ENCODE data around the gene NR1H4. TPM values are rescaled to one million over a fixed set of nuclear protein-coding genes. Genes with fewer than 3 reads are reported as not detected.
A peak's percentile ranks its signal among the peaks of the same experiment; 100 is the strongest.

The NR1H4 gene
- total RNA-seq, 1 experiment from 2014 or later = not detected

DNA sequence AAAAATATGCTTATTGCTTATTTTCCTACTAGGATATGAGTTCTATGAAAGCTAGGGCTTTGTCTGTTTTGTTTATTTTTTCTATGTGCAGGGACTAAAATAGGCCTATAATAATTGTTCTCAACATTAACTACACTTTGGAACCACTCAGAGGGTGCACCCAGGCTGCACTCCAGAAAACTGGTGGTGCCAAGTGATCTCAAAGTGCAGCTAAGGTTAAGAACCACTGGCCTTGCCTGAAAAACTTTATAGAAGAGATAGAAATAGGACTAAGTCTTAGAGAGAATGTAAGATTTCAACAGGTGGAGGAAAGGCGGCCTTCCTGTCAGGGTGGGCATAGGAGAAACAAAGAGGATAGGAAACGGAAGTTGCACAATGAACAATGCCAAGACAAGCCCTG, 37.7 kb upstream of the NR1H4 start:
- peaks cover 5% of the 10 kb centered on the region for H3K4me1 Mint-ChIP-seq
- ChIA-PET CTCF (interaction anchor here (0.6 to 3.2 kb wide), 3 partner anchors 31 to 447 kb away, joined by 3 to 18 read pairs (median 5); no protein-coding TSS in a partner anchor), POLR2A (no interaction called here)
- no peak overlapping the region for H3K27ac Mint-ChIP-seq
- ATAC-seq (no peak), DNase-seq (ENCODE audit: low spot score) (no peak)
- peaks cover 5% of the 10 kb centered on the region; the same call in 1 of the 2 replicates for H3K9me3 Mint-ChIP-seq
- H3K27me3 Mint-ChIP-seq (ENCODE audit: low read depth) = no peaks in the 10 kb centered on the region; the same call in 1 of the 2 replicates
- H3K4me3 Mint-ChIP-seq = no peak overlapping the region
- TF ChIP-seq RORB (CRISPR knock-in tag; IDR thresholded peaks at IDR 0.05) = no peak
- TF ChIP-seq KAT7 (CRISPR knock-in tag; IDR thresholded peaks at IDR 0.05; ENCODE audit: borderline replicate concordance) = no peak
- TF ChIP-seq, protein P1, sequence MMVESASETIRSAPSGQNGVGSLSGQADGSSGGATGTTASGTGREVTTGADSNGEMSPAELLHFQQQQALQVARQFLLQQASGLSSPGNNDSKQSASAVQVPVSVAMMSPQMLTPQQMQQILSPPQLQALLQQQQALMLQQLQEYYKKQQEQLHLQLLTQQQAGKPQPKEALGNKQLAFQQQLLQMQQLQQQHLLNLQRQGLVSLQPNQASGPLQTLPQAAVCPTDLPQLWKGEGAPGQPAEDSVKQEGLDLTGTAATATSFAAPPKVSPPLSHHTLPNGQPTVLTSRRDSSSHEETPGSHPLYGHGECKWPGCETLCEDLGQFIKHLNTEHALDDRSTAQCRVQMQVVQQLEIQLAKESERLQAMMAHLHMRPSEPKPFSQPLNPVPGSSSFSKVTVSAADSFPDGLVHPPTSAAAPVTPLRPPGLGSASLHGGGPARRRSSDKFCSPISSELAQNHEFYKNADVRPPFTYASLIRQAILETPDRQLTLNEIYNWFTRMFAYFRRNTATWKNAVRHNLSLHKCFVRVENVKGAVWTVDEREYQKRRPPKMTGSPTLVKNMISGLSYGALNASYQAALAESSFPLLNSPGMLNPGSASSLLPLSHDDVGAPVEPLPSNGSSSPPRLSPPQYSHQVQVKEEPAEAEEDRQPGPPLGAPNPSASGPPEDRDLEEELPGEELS (CRISPR knock-in tag; IDR thresholded peaks at IDR 0.05) = no peak
- TF ChIP-seq FOXP1 (CRISPR knock-in tag; IDR thresholded peaks at IDR 0.05; ENCODE audit: borderline replicate concordance) = no peak
- no peaks in the 10 kb centered on the region for H3K36me3 Mint-ChIP-seq

DNA sequence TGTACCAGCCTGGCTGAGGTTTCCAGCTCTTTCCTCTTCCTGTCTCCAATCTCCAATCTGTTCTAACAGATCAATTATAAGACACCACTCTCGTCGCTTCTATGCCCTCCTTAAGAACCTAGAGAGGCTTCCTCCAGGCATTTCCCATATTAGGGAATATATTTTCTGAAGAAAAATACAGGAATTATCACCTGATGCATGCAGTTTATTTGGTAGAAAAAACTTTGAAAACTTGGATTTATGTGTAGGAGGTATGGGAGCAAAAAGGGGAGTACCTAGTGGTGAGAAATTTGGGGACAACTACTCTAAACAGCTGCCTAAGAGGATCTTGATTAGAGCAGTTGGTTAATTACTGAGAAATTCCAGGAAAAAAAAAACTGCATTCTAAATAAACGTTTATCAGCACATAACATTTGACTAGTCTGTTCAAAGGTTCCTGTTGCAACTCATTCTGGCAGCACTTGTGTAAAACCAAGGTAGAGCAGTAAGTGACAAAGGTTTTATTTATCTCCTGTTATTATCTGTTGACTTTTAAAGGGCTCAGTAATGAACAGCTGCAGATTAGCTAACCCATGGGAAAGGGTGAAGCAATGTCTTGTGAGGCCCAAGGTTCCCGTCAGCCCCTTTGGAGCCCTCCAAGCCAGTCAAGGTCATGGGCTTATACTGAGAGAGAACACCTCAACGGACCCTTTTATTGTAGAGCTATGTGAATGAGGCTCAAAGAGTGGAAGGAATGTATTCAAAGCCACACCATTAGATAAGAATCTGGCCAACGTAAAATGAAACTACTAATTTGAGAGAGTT, 36.4 kb upstream of the NR1H4 start:
- no peak for ATAC-seq
- TF ChIP-seq, protein P2, sequence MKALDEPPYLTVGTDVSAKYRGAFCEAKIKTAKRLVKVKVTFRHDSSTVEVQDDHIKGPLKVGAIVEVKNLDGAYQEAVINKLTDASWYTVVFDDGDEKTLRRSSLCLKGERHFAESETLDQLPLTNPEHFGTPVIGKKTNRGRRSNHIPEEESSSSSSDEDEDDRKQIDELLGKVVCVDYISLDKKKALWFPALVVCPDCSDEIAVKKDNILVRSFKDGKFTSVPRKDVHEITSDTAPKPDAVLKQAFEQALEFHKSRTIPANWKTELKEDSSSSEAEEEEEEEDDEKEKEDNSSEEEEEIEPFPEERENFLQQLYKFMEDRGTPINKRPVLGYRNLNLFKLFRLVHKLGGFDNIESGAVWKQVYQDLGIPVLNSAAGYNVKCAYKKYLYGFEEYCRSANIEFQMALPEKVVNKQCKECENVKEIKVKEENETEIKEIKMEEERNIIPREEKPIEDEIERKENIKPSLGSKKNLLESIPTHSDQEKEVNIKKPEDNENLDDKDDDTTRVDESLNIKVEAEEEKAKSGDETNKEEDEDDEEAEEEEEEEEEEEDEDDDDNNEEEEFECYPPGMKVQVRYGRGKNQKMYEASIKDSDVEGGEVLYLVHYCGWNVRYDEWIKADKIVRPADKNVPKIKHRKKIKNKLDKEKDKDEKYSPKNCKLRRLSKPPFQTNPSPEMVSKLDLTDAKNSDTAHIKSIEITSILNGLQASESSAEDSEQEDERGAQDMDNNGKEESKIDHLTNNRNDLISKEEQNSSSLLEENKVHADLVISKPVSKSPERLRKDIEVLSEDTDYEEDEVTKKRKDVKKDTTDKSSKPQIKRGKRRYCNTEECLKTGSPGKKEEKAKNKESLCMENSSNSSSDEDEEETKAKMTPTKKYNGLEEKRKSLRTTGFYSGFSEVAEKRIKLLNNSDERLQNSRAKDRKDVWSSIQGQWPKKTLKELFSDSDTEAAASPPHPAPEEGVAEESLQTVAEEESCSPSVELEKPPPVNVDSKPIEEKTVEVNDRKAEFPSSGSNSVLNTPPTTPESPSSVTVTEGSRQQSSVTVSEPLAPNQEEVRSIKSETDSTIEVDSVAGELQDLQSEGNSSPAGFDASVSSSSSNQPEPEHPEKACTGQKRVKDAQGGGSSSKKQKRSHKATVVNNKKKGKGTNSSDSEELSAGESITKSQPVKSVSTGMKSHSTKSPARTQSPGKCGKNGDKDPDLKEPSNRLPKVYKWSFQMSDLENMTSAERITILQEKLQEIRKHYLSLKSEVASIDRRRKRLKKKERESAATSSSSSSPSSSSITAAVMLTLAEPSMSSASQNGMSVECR (CRISPR knock-in tag; IDR thresholded peaks at IDR 0.05; ENCODE audit: borderline replicate concordance) = no peak
- TF ChIP-seq TEAD1 (CRISPR knock-in tag; IDR thresholded peaks at IDR 0.05) (no peak), NFE2L1 (CRISPR knock-in tag; IDR thresholded peaks at IDR 0.05) (no peak), GABPB1 (CRISPR knock-in tag; IDR thresholded peaks at IDR 0.05) (peak; percentile 89), ZNF219 (CRISPR knock-in tag; IDR thresholded peaks at IDR 0.05; ENCODE audit: borderline replicate concordance) (no peak), CREB1 (CRISPR knock-in tag; IDR thresholded peaks at IDR 0.05) (no peak), KAT7 (CRISPR knock-in tag; IDR thresholded peaks at IDR 0.05; ENCODE audit: borderline replicate concordance) (no peak)
- TF ChIP-seq, protein P3, sequence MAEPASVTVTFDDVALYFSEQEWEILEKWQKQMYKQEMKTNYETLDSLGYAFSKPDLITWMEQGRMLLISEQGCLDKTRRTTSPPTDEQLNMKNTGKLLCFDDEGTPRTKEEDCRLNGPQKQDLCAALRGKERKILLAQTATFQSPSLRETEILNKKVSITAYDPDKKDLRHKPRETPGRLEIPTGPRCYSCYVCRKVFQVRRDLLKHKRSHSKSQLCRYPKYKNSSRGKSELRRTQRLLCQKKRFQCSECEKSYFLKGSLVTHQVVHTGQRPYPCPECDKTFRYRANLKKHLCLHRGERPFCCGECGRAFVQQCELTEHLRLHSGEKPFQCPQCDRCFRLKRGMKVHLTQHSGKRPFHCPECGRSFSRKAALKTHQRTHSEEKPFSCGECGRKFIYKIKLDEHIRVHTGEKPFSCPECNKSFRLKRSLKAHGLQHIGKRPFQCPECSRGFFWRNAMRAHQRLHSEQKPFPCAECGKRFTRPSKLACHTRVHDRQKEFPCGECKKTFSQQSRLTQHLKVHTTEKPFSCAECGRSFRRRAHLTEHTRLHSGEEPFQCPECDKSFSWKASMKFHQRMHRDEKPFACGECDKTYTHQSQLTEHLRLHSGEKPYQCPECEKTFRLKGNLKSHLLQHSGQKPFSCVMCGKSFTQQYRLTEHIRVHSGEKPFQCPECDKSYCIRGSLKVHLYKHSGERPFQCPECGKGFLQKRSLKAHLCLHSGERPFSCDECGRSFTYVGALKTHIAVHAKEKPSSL (CRISPR knock-in tag; conservative IDR thresholded peaks at IDR 0.05) = no peak
- H3K36me3 Mint-ChIP-seq = no peaks in the 10 kb centered on the region
- CTCF ChIA-PET = interaction anchor here (3.2 kb wide), 1 partner anchor 32 kb away, joined by 18 read pairs; no protein-coding TSS in a partner anchor
- H3K9me3 Mint-ChIP-seq = 0 out of 2 replicates have a peak, but pooled peaks cover 5% of the 10 kb centered on the region
- POLR2A ChIA-PET = no interaction called here
- H3K27me3 Mint-ChIP-seq (ENCODE audit: low read depth) = no peaks in the 10 kb centered on the region; the same call in 1 of the 2 replicates
- no peak overlapping the region for H3K27ac Mint-ChIP-seq
- peaks cover 6% of the 10 kb centered on the region for H3K4me1 Mint-ChIP-seq
- DNase-seq (ENCODE audit: low spot score) = no peak
- H3K4me3 Mint-ChIP-seq = no peak overlapping the region

DNA sequence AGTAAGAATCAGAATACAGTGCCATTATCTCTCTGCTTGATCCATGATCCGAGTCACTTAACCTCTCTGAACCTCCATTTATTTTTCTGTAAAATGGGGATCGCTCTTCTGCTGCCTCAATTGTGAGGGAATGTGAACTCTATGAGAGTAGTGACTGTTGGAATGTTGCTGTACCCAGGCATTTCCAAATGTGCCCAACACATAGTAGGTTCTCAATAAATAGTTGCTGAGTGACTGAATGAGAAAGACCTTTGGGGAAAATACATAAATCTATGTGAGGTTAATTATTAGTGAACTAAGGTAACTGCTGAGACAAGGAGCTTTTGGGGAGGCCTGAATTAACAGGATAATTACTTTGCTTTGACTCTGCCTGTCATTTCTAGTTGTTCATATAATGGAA, 33.9 kb upstream of the NR1H4 start:
- Mint-ChIP-seq H3K4me1 (peaks cover 6% of the 10 kb centered on the region), H3K9me3 (no peaks in the 10 kb centered on the region), H3K4me3 (no peak overlapping the region), H3K27ac (no peak overlapping the region; the same call in 1 of the 2 replicates), H3K27me3 (ENCODE audit: low read depth) (no peaks in the 10 kb centered on the region; the same call in 1 of the 2 replicates), H3K36me3 (no peaks in the 10 kb centered on the region)
- POLR2A ChIA-PET = no interaction called here
- CTCF ChIA-PET = interaction anchor here (4.2 kb wide), 1 partner anchor 35 kb away, joined by 18 read pairs; no protein-coding TSS in a partner anchor
- DNase-seq (ENCODE audit: low spot score) (no peak), ATAC-seq (no peak)
- TF ChIP-seq, protein P4, sequence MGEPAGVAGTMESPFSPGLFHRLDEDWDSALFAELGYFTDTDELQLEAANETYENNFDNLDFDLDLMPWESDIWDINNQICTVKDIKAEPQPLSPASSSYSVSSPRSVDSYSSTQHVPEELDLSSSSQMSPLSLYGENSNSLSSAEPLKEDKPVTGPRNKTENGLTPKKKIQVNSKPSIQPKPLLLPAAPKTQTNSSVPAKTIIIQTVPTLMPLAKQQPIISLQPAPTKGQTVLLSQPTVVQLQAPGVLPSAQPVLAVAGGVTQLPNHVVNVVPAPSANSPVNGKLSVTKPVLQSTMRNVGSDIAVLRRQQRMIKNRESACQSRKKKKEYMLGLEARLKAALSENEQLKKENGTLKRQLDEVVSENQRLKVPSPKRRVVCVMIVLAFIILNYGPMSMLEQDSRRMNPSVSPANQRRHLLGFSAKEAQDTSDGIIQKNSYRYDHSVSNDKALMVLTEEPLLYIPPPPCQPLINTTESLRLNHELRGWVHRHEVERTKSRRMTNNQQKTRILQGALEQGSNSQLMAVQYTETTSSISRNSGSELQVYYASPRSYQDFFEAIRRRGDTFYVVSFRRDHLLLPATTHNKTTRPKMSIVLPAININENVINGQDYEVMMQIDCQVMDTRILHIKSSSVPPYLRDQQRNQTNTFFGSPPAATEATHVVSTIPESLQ (CRISPR knock-in tag; IDR thresholded peaks at IDR 0.05) = no peak
- TF ChIP-seq GTF2I (CRISPR knock-in tag; conservative IDR thresholded peaks at IDR 0.05) (no peak), NR3C1 (CRISPR knock-in tag; conservative IDR thresholded peaks at IDR 0.05; ENCODE audit: low read depth) (no peak), ELF4 (CRISPR knock-in tag; IDR thresholded peaks at IDR 0.05; ENCODE audit: low read depth) (no peak)
- TF ChIP-seq, protein P5, sequence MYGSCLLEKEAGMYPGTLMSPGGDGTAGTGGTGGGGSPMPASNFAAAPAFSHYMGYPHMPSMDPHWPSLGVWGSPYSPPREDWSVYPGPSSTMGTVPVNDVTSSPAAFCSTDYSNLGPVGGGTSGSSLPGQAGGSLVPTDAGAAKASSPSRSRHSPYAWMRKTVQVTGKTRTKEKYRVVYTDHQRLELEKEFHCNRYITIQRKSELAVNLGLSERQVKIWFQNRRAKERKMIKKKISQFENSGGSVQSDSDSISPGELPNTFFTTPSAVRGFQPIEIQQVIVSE (CRISPR knock-in tag; IDR thresholded peaks at IDR 0.05; ENCODE audit: borderline replicate concordance) = no peak

Data from WTC11 (cell line).